ENCODE measurements around the gene IL10RB. TPM values are rescaled to one million over a fixed set of nuclear protein-coding genes. Genes with fewer than 3 reads are reported as not detected.

Gene IL10RB
- total RNA-seq, 6 experiments from 2014 or later: 10.5 to 24.2 (median 20.3) TPM

- Histone ChIP-seq H3K36me3 (peaks cover 0 to 38% (median 7%) of the 10 kb centered on the region in 4 donors), H3K27ac (no peak overlapping the region), H3K4me1 (no peaks in the 10 kb centered on the region), H3K27me3 (no peaks in the 10 kb centered on the region), H3K4me3 (no peak overlapping the region), H3K9me3 (no peaks in the 10 kb centered on the region)
- ATAC-seq: no peak
- no peak for DNase-seq
- intact Hi-C loops (cut with DNase I): no loop called here
- 98% methylated on average over 3 of the region's 3 CpGs for WGBS (ENCODE audit: insufficient coverage, low coverage, low lambda C conversion rate, missing lambda C conversion rate)
- TF ChIP-seq CTCF (IDR thresholded peaks at IDR 0.05) (no peak), POLR2A (IDR thresholded peaks at IDR 0.05) (no peak)
Observed at GRCh38 chr21:33279330-33279820, 13.2 kb downstream of the IL10RB start.

GRCh38 chr21:33281096-33281652 lies 15.0 kb downstream of the IL10RB start:
- ATAC-seq (no peak), DNase-seq (no peak)
- Histone ChIP-seq H3K27me3 (no peaks in the 10 kb centered on the region), H3K36me3 (peaks cover 0 to 33% (median 7%) of the 10 kb centered on the region in 4 donors), H3K9me3 (no peaks in the 10 kb centered on the region), H3K27ac (no peak overlapping the region), H3K4me1 (peaks cover 0 to 11% (median 2%) of the 10 kb centered on the region in 4 donors), H3K4me3 (no peak overlapping the region)
- intact Hi-C loops (cut with DNase I): no loop called here
- WGBS (ENCODE audit: insufficient coverage, low coverage, low lambda C conversion rate, missing lambda C conversion rate): 74% methylated on average over 3 of the region's 6 CpGs
- no peak for TF ChIP-seq POLR2A (IDR thresholded peaks at IDR 0.05)
- TF ChIP-seq CTCF (IDR thresholded peaks at IDR 0.05): no peak

GRCh38 chr21:33283203-33283602 lies 17.0 kb downstream of the IL10RB start:
- Histone ChIP-seq H3K4me3 (no peak overlapping the region), H3K9me3 (no peaks in the 10 kb centered on the region), H3K27ac (no peak overlapping the region), H3K27me3 (no peaks in the 10 kb centered on the region), H3K4me1 (peaks cover 0 to 29% (median 10%) of the 10 kb centered on the region in 4 donors), H3K36me3 (peaks cover 0 to 30% (median 7%) of the 10 kb centered on the region in 4 donors)
- ATAC-seq: no peak
- TF ChIP-seq CTCF (IDR thresholded peaks at IDR 0.05) (no peak), POLR2A (IDR thresholded peaks at IDR 0.05) (no peak)
- WGBS (ENCODE audit: insufficient coverage, low coverage, low lambda C conversion rate, missing lambda C conversion rate): 95% methylated on average over 5 of the region's 5 CpGs
- DNase-seq: no peak
- intact Hi-C loops (cut with DNase I): no loop called here

GRCh38 chr21:33286076-33286475 lies 19.9 kb downstream of the IL10RB start:
- intact Hi-C loops (cut with DNase I): no loop called here
- ATAC-seq (peak; percentile 71 to 84 (median 79)), DNase-seq (peak; percentile 76 to 93 (median 91))
- Histone ChIP-seq H3K9me3 (no peaks in the 10 kb centered on the region), H3K27me3 (no peaks in the 10 kb centered on the region), H3K27ac (peak overlapping the region; percentile 14 to 84 (median 61)), H3K36me3 (peaks cover 0 to 17% (median 5%) of the 10 kb centered on the region in 4 donors), H3K4me1 (peaks cover 0 to 42% (median 16%) of the 10 kb centered on the region in 4 donors), H3K4me3 (no peak overlapping the region)
- TF ChIP-seq POLR2A (IDR thresholded peaks at IDR 0.05) (no peak), CTCF (IDR thresholded peaks at IDR 0.05) (no peak)
- WGBS (ENCODE audit: insufficient coverage, low coverage, low lambda C conversion rate, missing lambda C conversion rate): 31% methylated on average over 9 of the region's 11 CpGs

All from right lobe of liver (tissue), 6 donors.